Fibroblast of the aortic adventitia (primary cell): Measurements from ENCODE around the gene CARNS1. TPM values are rescaled to one million over a fixed set of nuclear protein-coding genes. Genes with fewer than 3 reads are reported as not detected.

Experiments
- DNase-seq: peaks from one replicate; pipeline ENCODE4 v3.0.0-alpha.2; 2010; ENCODE audit warnings: low read depth
- H3K4me3 ChIP-seq: 2 replicates; pipeline ENCODE4 v1.5.1; 2011; ENCODE audit warnings: low read depth, mild to moderate bottlenecking, control low read depth, low read length, moderate library complexity
- CTCF ChIP-seq: IDR thresholded peaks from 2 replicates; pipeline ENCODE4 v1.5.1; 2011; ENCODE audit warnings: mild to moderate bottlenecking, low read length, control low read depth, inconsistent platforms; ENCODE audit not compliant: insufficient read depth
- total RNA-seq: library from RNA; depleted of rRNA; stranded (reverse); fragments of >200 nt; gene quantifications from 2 replicates; pipeline ENCODE4 v1.2.3, GENCODE V29; 2012; ENCODE audit warnings: low replicate concordance

The CARNS1 gene
- total RNA-seq, 1 donor = 0.09 TPM

- TF ChIP-seq CTCF = no peak
- DNase-seq = no peak
- no peak overlapping the region for H3K4me3 ChIP-seq
These were observed 25.7 kb downstream of the CARNS1 start for GRCh38 chr11:67441098-67441563.

GRCh38 chr11:67441731-67442351 lies 26.4 kb downstream of the CARNS1 start:
- no peak for TF ChIP-seq CTCF
- DNase-seq = no peak
- H3K4me3 ChIP-seq = peak overlapping the region; percentile 89

- no peak for TF ChIP-seq CTCF
- peak overlapping the region; percentile 89 for H3K4me3 ChIP-seq
- DNase-seq = no peak
These were observed 27.3 kb downstream of the CARNS1 start for GRCh38 chr11:67442504-67443404.

- TF ChIP-seq CTCF = no peak
- no peak for DNase-seq
These were observed 30.0 kb downstream of the CARNS1 start for GRCh38 chr11:67445515-67445914.

GRCh38 chr11:67448220-67448609 lies 32.7 kb downstream of the CARNS1 start:
- DNase-seq = no peak
- no peak for TF ChIP-seq CTCF
- H3K4me3 ChIP-seq = no peak overlapping the region

More at GRCh38 chr11:67445515-67445914, 30.0 kb downstream of the CARNS1 start:
- H3K4me3 ChIP-seq = no peak overlapping the region

GRCh38 chr11:67449116-67449844 lies 33.8 kb downstream of the CARNS1 start:
- no peak for DNase-seq
- no peak for TF ChIP-seq CTCF

More at GRCh38 chr11:67449116-67449844, 33.8 kb downstream of the CARNS1 start:
- H3K4me3 ChIP-seq = no peak overlapping the region
